Measurements from ENCODE around the gene MPZL2.

MPZL2 gene

GRCh38 chr11:118283037-118283636 is 19.0 kb upstream of the MPZL2 start:
- DNase-seq (ENCODE audit: low read depth): no peak

GRCh38 chr11:118282606-118283005 is 18.5 kb upstream of the MPZL2 start:
- no peak for DNase-seq (ENCODE audit: low read depth)

- DNase-seq (ENCODE audit: low read depth): no peak
These were observed 17.2 kb upstream of the MPZL2 start for GRCh38 chr11:118281284-118281683.

- DNase-seq (ENCODE audit: low read depth): no peak
These were observed 13.2 kb upstream of the MPZL2 start for GRCh38 chr11:118277312-118277711.

GRCh38 chr11:118276422-118276821 is 12.3 kb upstream of the MPZL2 start:
- no peak for DNase-seq (ENCODE audit: low read depth)

- no peak for DNase-seq (ENCODE audit: low read depth)
These were observed 11.1 kb upstream of the MPZL2 start for GRCh38 chr11:118275176-118275575.

GRCh38 chr11:118274186-118274585 is 10.1 kb upstream of the MPZL2 start:
- no peak for DNase-seq (ENCODE audit: low read depth)

- no peak for DNase-seq (ENCODE audit: low read depth)
These were observed 7.9 kb upstream of the MPZL2 start for GRCh38 chr11:118272001-118272400.

- DNase-seq (ENCODE audit: low read depth): no peak
These were observed 3.4 kb upstream of the MPZL2 start for GRCh38 chr11:118267486-118267885.

- no peak for DNase-seq (ENCODE audit: low read depth)
These were observed 1.9 kb upstream of the MPZL2 start for GRCh38 chr11:118265954-118266353.

- DNase-seq (ENCODE audit: low read depth): no peak
These were observed 720 bp upstream of the MPZL2 start for GRCh38 chr11:118264569-118265465.

GRCh38 chr11:118263112-118263511 is 985 bp downstream of the MPZL2 start:
- no peak for DNase-seq (ENCODE audit: low read depth)

- no peak for DNase-seq (ENCODE audit: low read depth)
These were observed 3.7 kb downstream of the MPZL2 start for GRCh38 chr11:118260353-118260752.

- no peak for DNase-seq (ENCODE audit: low read depth)
These were observed 5.0 kb downstream of the MPZL2 start for GRCh38 chr11:118259138-118259537.

GRCh38 chr11:118258410-118258809 is 5.7 kb downstream of the MPZL2 start:
- no peak for DNase-seq (ENCODE audit: low read depth)

- DNase-seq (ENCODE audit: low read depth): no peak
These were observed 11.4 kb downstream of the MPZL2 start for GRCh38 chr11:118252688-118253087.

GRCh38 chr11:118251858-118252652 is 12.0 kb downstream of the MPZL2 start, which contains the start of gene MPZL3:
Gene MPZL3, minus strand, starts transcription at chr11:118252365. Its CDS starts 71 bp downstream, at chr11:118252294.
- DNase-seq (ENCODE audit: low read depth): peak; percentile 66

GRCh38 chr11:118247041-118247440 is 17.1 kb downstream of the MPZL2 start:
- no peak for DNase-seq (ENCODE audit: low read depth)

- DNase-seq (ENCODE audit: low read depth): no peak
These were observed 18.0 kb downstream of the MPZL2 start for GRCh38 chr11:118245936-118246562.

- DNase-seq (ENCODE audit: low read depth): no peak
These were observed 19.9 kb downstream of the MPZL2 start for GRCh38 chr11:118243993-118244762.

GRCh38 chr11:118243161-118243560 is 20.9 kb downstream of the MPZL2 start:
- DNase-seq (ENCODE audit: low read depth): no peak
